Large intestine (tissue), 3 donors: ENCODE measurements around the gene LSS. TPM values are rescaled to one million over a fixed set of nuclear protein-coding genes. Genes with fewer than 3 reads are reported as not detected.

Experiments
- DNase-seq, 2 donors: peaks; one replicate each; pipeline versions ENCODE4 v3.0.0 to v3.0.0-alpha.2; 2013
- H3K27ac ChIP-seq: one replicate; pipeline ENCODE4 v1.5.1; 2013; ENCODE audit warnings: low read length
- H3K27me3 ChIP-seq: 2 replicates; pipeline ENCODE4 v1.6.1; 2013; ENCODE audit warnings: low read length; ENCODE audit not compliant: control insufficient read depth, insufficient read depth
- H3K36me3 ChIP-seq: 2 replicates; pipeline ENCODE4 v1.6.1; 2013; ENCODE audit warnings: low read length; ENCODE audit not compliant: control insufficient read depth, insufficient read depth
- H3K4me1 ChIP-seq: one replicate; pipeline ENCODE4 v1.6.1; 2013; ENCODE audit warnings: low read length; ENCODE audit not compliant: control insufficient read depth, insufficient read depth
- H3K4me3 ChIP-seq: one replicate; pipeline ENCODE4 v1.5.1; 2013; ENCODE audit warnings: low read length
- H3K9me3 ChIP-seq: one replicate; pipeline ENCODE4 v1.6.1; 2013; ENCODE audit warnings: mild to moderate bottlenecking, low read depth, low read length, moderate library complexity; ENCODE audit not compliant: control insufficient read depth
- WGBS: methylation state at CpG from one replicate; pipeline ENCODE4 v1.1.5; 2013; ENCODE audit warnings: low lambda C conversion rate; ENCODE audit not compliant: insufficient coverage; 5-methylcytosine and 5-hydroxymethylcytosine counted together
- polyA plus RNA-seq: library from polyadenylated mRNA; unstranded; fragments of 120-200 nt; gene quantifications from one replicate; pipeline ENCODE4 v1.2.1, GENCODE V29; 2013

The LSS gene
- polyA plus RNA-seq, 1 donor: 33.3 TPM

DNA sequence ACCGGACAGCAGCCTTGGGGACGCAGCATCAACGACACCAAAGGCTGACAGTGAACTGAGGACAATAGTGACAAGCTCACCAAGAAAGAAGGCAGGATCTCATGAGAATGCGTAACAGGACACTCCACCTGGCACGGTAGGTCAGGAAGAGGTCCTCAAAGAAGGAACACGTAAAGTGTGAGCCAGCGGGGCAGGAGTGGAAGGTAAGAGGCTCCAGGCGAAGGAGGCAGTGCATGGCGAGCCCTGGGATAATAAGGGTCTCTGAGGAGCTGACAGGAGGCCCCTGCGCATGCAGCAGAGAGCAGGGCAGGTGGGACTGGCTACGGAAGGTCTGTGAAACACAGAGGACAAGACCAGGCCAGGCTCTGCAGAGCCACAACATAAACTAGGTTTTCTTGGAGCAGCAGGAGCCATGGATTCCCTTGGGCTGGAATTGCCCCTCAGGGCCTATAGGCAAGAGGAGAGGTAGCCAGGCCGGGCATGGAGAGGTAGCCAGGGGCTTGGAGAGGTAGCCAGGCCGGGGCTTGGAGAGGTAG is 8.2 kb downstream of the LSS start:
- H3K9me3 ChIP-seq: no peaks in the 10 kb centered on the region
- WGBS: 94% methylated on average over 3 of the region's 13 CpGs

DNA sequence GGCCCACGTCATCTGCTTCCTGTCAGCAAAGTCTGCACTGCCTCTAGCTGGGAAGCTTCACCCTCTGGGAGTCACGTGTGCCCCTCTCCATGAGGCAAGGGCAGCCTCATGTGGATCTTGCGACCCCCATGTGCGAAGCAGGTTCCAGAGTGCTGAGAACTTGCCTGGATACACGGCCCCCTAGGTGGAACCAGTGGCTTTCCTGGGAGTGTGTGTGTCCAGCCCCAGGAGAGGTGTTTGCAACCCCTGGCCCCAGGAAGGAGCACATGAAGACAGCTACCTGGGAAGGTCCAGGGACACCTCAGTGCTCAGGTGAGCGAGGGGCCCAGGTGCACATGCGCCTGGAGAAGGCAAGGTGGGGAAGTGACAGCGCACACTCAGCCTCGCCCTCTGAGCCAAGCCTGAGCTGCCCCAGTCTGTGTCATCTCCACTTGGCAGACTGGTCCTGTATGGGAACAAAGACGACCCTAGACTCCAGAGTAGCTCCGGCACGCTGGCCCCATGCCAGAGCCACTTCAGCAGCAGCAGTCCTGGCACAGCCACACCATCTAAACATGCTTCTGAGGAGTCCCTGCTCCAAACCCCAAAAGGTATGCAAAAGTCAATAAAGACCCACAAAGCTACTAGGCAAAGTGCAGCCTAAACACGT is 8.9 kb downstream of the LSS start:
- Histone ChIP-seq H3K4me3 (no peak overlapping the region), H3K27ac (no peak overlapping the region), H3K9me3 (no peaks in the 10 kb centered on the region), H3K27me3 (no peaks in the 10 kb centered on the region), H3K36me3 (peaks cover 29% of the 10 kb centered on the region), H3K4me1 (no peaks in the 10 kb centered on the region)
- no CpG with 5 or more reads among the region's 13 CpGs for WGBS
- no peak for DNase-seq

More for the DNA sequence above, 8.2 kb downstream of the LSS start:
- no peaks in the 10 kb centered on the region for H3K27me3 ChIP-seq
- H3K36me3 ChIP-seq: peaks cover 29% of the 10 kb centered on the region
- no peak for DNase-seq
- H3K4me3 ChIP-seq: no peak overlapping the region
- H3K4me1 ChIP-seq: no peaks in the 10 kb centered on the region
- no peak overlapping the region for H3K27ac ChIP-seq

DNA sequence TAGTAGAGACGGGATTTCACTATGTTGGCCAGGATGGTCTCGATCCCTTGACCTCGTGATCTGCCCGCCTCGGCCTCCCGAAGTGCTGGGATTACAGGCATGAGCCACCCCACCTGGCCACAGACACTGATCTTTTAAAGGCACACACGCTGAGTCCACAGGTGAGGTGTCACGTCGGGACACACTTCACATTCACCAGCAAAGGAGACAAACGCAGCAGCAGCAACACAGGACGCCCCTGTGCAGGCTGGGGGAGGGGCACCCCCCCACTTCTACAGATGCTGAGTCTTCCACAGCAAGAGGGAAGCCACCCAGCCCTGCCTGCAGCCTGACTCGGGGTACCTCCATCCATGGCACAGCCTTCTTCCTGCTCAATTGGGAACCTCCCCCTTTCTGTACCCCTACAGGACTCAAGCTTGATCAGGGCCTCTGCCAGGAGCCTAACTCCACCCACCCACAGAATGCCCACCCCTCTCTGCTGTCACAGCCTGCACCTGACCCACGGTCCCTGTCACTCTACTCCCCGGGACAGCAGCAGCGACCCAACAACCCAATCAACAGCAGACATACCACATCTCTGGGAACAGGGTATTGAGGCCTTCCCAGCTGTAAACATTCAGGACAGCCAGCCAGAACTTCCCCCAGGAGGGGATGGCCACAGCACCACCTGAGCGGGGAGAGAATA is 9.5 kb downstream of the LSS start:
- H3K36me3 ChIP-seq: peaks cover 34% of the 10 kb centered on the region
- no peak overlapping the region for H3K4me3 ChIP-seq
- H3K4me1 ChIP-seq: no peaks in the 10 kb centered on the region
- H3K9me3 ChIP-seq: no peaks in the 10 kb centered on the region
- H3K27ac ChIP-seq: no peak overlapping the region
- H3K27me3 ChIP-seq: no peaks in the 10 kb centered on the region
- no peak for DNase-seq
- no CpG with 5 or more reads among the region's 16 CpGs for WGBS

DNA sequence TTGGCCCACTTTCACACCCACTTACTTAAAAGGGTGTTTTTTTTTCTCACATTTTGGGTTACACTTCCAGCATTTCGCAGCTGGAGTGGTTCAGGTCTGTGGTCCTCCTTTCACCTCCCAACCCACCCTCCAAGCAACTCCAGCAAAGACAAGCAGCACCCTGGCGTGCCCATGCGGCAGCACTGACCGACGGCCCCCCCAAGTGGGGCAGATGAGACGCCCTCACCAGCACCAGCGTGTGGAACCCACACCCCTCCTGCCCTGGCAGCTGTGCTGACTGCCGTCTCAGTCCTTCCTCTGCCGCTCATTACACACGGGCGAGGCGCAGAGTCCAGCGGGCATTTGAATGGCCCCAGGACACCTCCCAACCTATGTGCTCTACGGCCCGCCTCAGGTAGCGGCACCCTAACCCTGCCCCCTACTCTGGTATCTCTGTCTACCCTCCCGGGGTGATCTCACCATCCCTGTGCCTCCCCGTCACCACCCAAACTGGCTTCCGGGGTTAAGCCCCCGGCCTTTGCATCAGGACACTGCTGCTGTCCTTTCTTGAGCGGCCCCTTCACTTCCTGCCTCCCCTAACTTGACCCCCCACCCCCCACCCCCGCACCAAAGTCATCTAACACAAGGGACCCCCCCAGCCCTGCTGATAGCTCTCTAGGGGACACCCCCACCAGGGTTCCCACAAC is 10.9 kb downstream of the LSS start:
- Histone ChIP-seq H3K36me3 (peaks cover 35% of the 10 kb centered on the region), H3K27ac (no peak overlapping the region), H3K27me3 (no peaks in the 10 kb centered on the region), H3K9me3 (no peaks in the 10 kb centered on the region), H3K4me1 (no peaks in the 10 kb centered on the region), H3K4me3 (no peak overlapping the region)
- no peak for DNase-seq
- WGBS: no CpG with 5 or more reads among the region's 22 CpGs

DNA sequence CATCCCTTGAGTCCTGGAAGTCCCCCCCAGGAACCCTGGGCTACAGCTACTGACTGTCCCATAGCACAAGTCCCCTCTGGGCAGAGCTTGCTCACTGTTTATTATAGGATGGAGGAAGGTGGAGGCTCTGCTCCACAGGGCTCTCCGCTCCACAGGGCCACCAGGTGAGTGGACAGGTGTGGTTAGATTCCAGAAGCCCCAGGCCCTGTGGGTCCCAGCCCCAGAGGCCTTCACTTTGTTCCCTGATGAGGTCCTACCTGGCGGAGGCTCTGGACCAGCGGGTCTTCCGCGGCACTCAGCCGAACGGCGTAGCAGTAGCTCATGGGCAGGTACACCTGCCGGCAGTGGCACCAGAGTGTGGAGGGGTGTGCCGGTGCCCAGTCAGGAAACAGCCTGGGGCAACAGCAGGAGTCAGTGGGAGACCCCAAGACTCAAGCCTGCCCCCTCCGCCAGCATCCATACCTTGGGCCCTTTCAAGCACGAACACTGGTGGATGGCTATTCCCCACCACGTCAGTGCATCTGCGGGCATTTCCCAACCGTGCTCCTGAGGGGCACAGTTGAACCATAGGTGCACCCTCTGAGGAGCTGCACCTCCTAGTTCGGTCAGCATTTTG is 12.3 kb downstream of the LSS start:
- H3K4me3 ChIP-seq: no peak overlapping the region
- H3K27ac ChIP-seq: no peak overlapping the region
- no CpG with 5 or more reads among the region's 16 CpGs for WGBS
- DNase-seq: no peak
- peaks cover 23% of the 10 kb centered on the region for H3K36me3 ChIP-seq
- no peaks in the 10 kb centered on the region for H3K27me3 ChIP-seq
- H3K9me3 ChIP-seq: no peaks in the 10 kb centered on the region
- H3K4me1 ChIP-seq: no peaks in the 10 kb centered on the region

DNA sequence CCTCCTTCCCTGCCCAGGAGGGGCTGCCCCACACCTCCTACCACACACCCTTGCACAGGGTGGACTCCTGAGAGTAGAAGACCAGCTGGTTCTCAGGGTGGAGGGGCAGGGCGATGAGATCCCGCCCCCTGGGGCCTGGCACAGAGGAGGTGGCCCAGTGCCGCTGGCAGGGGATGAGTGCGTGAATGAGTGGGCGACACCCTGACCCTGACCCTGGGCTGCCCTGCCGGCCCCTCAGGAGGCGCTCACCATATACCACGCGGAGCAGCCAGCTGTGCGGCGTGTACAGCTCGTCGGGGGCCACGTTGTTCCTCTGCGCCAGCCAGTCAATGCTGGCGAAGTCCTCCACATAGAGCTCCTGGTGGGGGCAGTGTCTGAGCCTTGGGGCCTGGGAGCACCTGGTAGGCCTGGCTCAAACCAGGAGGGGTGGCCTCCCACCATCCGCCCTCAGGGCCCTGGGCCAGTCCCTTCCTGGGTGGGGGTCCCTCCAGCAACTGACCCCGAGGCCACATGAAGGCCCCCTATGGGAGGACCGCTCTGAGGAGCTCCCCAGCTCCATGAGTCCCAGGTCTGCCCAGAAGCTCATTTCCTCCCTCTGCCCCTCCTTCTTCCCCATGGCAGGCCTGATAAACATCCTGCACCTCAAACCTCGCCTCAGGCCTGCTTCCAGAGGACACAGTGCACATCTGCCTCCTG is 13.0 kb downstream of the LSS start:
- H3K4me3 ChIP-seq: no peak overlapping the region
- DNase-seq: no peak
- no peaks in the 10 kb centered on the region for H3K4me1 ChIP-seq
- WGBS: no CpG with 5 or more reads among the region's 20 CpGs
- no peaks in the 10 kb centered on the region for H3K9me3 ChIP-seq
- H3K27me3 ChIP-seq: no peaks in the 10 kb centered on the region
- H3K36me3 ChIP-seq: peaks cover 22% of the 10 kb centered on the region
- no peak overlapping the region for H3K27ac ChIP-seq

DNA sequence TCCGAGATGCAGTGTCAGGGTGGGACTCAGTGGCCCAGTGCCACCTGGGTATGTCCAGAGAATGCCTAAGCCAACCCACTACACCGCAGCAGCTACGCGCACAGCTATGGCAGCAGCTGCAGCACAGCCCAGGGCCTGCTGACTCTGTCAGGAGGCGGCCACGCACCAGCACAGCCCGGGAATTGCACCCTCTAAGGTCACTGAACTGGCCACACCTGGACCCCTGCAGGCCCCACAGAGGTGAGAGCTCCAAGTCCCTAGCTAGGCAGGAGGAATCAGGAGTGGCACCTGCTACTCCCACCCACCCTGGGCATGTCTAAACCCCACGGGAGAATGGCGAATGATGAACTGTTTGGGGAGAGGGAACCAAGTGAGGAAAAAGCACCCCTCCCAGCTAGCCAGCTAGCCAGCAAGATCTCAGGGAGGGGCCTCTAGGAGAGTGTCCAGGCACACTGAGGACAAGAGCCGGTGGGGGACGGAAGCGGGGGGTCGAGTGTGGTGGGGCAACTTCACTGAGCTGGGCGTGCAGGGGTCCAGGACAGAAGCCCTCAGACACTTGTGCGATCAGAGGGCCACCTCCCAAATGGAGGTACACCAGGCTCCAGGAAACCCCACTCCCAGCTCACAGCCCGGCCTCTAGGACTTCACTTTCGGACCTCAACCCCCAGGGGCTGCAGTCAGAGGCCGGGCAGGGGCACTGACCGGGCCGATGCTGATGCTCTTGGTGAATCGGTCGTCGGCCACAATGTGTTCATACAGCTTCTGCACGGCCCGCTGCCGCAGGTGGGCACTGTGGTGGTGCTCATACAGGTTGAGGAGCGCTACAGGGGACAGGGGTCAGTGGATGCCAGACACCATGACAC is 13.9 kb downstream of the LSS start:
- DNase-seq: no peak
- WGBS: no CpG with 5 or more reads among the region's 27 CpGs
- Histone ChIP-seq H3K4me3 (no peak overlapping the region), H3K9me3 (no peaks in the 10 kb centered on the region), H3K27me3 (no peaks in the 10 kb centered on the region), H3K4me1 (no peaks in the 10 kb centered on the region), H3K36me3 (peaks cover 17% of the 10 kb centered on the region), H3K27ac (no peak overlapping the region)

DNA sequence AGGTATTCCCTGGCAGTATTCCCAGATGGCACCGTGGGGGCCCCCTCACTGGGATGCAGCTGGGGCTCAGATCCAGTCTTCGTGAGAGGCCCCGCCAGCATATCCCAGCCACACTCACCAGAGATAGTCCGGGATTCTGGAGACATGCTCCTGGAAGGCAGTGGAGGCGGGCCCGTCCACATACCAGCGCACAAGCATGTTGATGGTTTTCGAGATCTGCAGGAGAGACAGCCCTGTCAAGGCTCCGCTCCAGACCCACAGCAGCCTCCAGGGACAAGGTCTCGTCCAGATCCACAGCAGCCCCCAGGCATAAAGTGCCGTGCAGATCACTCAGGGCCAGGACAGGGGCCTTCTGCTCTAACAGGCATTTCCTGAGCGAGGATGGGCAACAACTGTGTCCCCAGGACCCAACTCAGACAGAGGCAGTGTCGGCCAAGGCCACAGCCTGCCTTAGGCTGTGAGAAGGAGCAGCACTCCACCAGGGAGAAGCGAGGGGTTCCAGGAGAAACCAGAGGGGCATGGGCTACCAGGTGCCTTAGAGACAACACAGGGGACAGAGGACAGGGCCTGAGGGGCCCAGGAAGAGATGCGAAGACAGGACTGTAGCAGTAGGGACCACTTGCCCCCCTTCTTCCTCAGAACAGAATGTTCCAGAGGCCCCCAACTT is 14.8 kb downstream of the LSS start:
- Histone ChIP-seq H3K27ac (no peak overlapping the region), H3K36me3 (peaks cover 17% of the 10 kb centered on the region), H3K4me1 (no peaks in the 10 kb centered on the region), H3K27me3 (no peaks in the 10 kb centered on the region), H3K9me3 (no peaks in the 10 kb centered on the region), H3K4me3 (no peak overlapping the region)
- WGBS: no CpG with 5 or more reads among the region's 15 CpGs
- no peak for DNase-seq
